A549 (cell line): ENCODE results near the gene OCA2.

Experiments
- CTCF ChIP-seq: fragments of >200 bp; sonication (Bioruptor Twin); formaldehyde crosslinking; IDR thresholded peaks from 3 replicates; pipeline ENCODE4 v1.5.1; 2016
- EHMT2 ChIP-seq: fragments of 200-600 bp; sonication (generic); IDR thresholded peaks from 2 replicates; pipeline ENCODE4 v1.6.1; 2016; ENCODE audit warnings: antibody characterized with exemption, low read depth, mild to moderate bottlenecking, moderate library complexity

DNA sequence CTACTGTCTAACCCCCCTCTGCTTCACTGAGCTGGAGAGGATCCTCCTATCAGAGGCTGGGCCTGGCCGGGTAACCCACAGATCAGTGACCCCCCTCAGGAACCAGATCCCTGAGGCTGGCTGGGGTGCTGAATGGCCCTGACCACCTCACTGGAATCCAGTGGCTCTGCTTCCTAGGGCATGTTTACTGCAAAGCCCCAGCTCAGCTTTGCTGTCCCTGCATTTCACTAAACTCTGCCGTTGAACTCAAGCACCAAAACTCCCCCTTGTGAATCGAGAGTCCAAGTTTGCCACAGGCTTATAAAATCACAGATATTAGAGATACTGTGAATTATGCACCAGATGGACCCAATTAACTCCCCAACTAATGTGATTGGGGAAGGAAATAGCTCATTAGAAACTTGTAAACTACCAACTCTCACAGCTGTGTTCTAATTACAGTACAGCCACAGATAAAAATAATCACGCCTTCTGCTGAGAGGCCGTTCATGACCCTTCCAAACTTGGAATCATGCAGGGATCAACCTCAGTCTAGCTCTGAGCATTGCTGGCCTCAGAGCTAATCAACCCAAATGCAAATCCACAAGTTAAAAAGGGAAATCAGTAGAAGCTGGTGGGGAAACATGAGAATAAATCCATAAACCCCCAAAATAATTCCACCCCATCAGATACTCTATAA lies 47.0 kb downstream of the OCA2 start:
- no peak for TF ChIP-seq EHMT2
- no peak for TF ChIP-seq CTCF
